Activated T-cell treated with anti-CD3 and anti-CD28 coated beads, Interleukin-2, amount 50 U/mL, for 72 hours (primary cell): Measurements from ENCODE around the gene LIPC. TPM values are rescaled to one million over a fixed set of nuclear protein-coding genes. Genes with fewer than 3 reads are reported as not detected.

Experiments used
- ATAC-seq, 2 donors: fragments of 150-1000 bp; cut with Tn5 transposase; replicated peaks in 1 of 2; 2 replicates each; pipeline ENCODE4 v1.10.0; 2021; ENCODE audit warnings: moderate library complexity in 2 of 2, mild to moderate bottlenecking in 1 of 2
- DNase-seq, 2 donors: peaks; one replicate each; pipeline ENCODE4 v3.0.0; 2021 to 2022; ENCODE audit warnings: mixed read lengths in 1 of 2
- H3K27ac Mint-ChIP-seq: one replicate; pipeline ENCODE4 v1.8.0; 2022; ENCODE audit warnings: mild to moderate bottlenecking, moderate library complexity, mixed read lengths
- H3K27me3 Mint-ChIP-seq: one replicate; pipeline ENCODE4 v1.8.0; 2022; ENCODE audit warnings: low read depth, mixed read lengths
- H3K36me3 Mint-ChIP-seq, 2 donors: one replicate each; pipeline ENCODE4 v1.8.0; 2022; ENCODE audit warnings: mixed read lengths in 2 of 2, mild to moderate bottlenecking in 1 of 2; ENCODE audit not compliant: insufficient read depth in 2 of 2
- H3K4me1 Mint-ChIP-seq: one replicate; pipeline ENCODE4 v1.8.0; 2022; ENCODE audit warnings: low read depth, mixed read lengths
- H3K4me3 Mint-ChIP-seq, 2 donors: one replicate each; pipeline ENCODE4 v1.8.0; 2022; ENCODE audit warnings: mild to moderate bottlenecking in 2 of 2, mixed read lengths in 2 of 2, moderate library complexity in 2 of 2
- H3K9me3 Mint-ChIP-seq, 2 donors: one replicate each; pipeline ENCODE4 v1.8.0; 2022; ENCODE audit warnings: mixed read lengths in 2 of 2
- total RNA-seq, 2 donors: library from RNA; stranded (reverse); gene quantifications; one replicate each; pipeline ENCODE4 v1.2.3, GENCODE V29; 2022

LIPC gene
- total RNA-seq, 2 donors from 2014 or later: 0.93 to 2.2 TPM

DNA sequence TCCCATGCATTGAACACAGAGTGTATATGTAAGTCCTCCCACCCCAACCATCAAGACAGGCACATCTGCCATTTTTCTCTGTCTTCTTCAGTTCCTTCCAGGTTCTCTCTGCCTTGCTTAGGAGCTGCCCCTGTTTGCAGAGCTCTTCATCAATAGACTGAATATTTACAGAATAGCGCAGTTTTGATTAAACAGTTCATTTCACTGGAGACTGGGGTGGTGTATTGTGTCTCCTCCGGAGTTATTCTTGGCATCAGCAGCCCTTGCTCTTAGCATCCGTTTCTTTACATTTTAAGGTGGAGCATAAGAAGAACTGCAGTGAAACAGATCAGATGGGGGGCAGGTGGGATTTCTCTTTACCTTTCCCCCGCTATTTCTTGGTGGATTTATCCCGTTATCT, 87.7 kb downstream of the LIPC start:
- peaks cover 3 to 5% of the 10 kb centered on the region in 2 donors for H3K9me3 Mint-ChIP-seq
- H3K27ac Mint-ChIP-seq: no peak overlapping the region
- H3K4me1 Mint-ChIP-seq: peaks cover 59% of the 10 kb centered on the region
- H3K36me3 Mint-ChIP-seq: peaks cover 3 to 15% of the 10 kb centered on the region in 2 donors
- DNase-seq: no peak
- no peaks in the 10 kb centered on the region for H3K27me3 Mint-ChIP-seq
- no peak for ATAC-seq
- H3K4me3 Mint-ChIP-seq: no peak overlapping the region

DNA sequence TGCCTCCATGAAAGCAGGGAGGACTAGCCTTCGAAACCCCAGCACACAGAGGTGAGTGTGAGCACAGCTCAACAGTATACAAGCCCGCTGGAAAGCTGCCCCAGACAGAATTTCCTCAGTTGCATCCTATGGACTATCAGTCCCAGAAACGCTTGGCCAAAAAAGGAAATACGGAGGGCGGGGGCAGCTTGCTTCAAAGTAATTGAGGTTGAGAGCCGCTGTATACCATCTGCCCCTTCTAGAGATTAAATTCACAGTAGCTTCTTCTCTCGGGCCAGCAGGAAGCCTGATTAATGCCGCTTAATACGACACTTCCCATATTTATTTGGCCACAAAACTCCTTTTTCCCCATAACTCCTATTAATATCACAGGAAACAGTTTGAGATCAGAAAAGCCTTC, 88.7 kb downstream of the LIPC start:
- Mint-ChIP-seq H3K4me3 (no peak overlapping the region), H3K36me3 (peaks cover 3 to 15% of the 10 kb centered on the region in 2 donors), H3K4me1 (peaks cover 52% of the 10 kb centered on the region), H3K9me3 (peaks cover 0 to 5% of the 10 kb centered on the region in 2 donors), H3K27ac (no peak overlapping the region), H3K27me3 (no peaks in the 10 kb centered on the region)
- ATAC-seq (no peak), DNase-seq (no peak)

DNA sequence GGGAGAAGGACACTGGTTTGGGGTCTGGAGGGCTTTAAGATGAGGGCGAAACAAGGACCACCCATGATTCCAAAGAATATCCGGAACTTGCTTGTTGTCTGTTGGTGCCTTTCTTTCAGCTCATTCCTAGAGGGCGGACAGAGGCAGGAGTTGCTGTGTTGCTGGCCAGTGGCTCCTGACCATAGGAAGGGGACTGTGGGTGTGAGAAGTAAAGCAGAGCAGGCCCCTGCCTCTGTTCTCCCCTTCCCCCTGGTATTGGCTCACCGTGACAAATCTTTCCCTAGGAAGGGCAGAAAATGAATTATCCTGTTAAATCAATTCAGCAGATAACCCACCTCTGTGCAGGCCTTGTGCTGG, 89.1 kb downstream of the LIPC start:
- Mint-ChIP-seq H3K27me3 (no peaks in the 10 kb centered on the region), H3K4me1 (peaks cover 47% of the 10 kb centered on the region), H3K36me3 (peaks cover 3 to 13% of the 10 kb centered on the region in 2 donors), H3K4me3 (no peak overlapping the region), H3K9me3 (peaks cover 0 to 5% of the 10 kb centered on the region in 2 donors), H3K27ac (no peak overlapping the region)
- DNase-seq (no peak), ATAC-seq (no peak)

DNA sequence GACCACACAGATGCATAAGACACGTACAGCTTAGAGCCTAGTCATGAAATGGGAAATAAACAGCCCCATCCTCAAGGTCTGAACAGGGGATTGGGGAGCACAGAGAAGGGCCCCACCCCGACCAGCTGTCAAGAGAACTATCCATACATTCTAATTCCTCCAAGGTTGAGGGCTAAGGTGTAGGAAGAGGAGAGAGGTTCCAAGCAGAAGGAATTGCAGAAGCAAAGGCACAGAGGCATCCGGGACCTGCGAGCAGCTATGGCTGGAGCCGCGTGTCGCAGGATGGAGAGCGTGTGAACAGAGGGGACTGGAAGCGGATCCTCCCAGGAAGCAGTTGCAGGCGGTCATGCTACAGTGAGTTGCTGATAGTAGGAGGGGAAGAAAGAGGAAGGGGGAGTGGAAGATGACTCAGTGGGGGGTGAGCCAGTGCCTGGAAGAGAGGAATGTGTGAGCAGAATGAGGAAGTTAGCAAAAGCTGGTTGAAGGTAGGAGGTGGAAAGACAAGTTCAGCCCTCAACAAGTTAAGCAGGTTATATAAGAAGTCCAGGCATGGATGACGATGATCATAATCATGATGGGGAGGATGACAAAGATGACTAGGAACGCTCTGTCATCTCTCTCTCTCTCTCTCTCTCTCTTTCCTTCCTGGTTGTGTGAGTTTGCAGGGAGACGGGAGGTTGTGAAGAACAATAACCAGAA, 89.7 kb downstream of the LIPC start:
- H3K4me1 Mint-ChIP-seq: peaks cover 42% of the 10 kb centered on the region
- no peak overlapping the region for H3K4me3 Mint-ChIP-seq
- H3K36me3 Mint-ChIP-seq: peaks cover 3 to 8% of the 10 kb centered on the region in 2 donors
- no peaks in the 10 kb centered on the region for H3K27me3 Mint-ChIP-seq
- no peak for ATAC-seq
- H3K27ac Mint-ChIP-seq: no peak overlapping the region
- DNase-seq: no peak
- H3K9me3 Mint-ChIP-seq: peaks cover 0 to 3% of the 10 kb centered on the region in 2 donors

DNA sequence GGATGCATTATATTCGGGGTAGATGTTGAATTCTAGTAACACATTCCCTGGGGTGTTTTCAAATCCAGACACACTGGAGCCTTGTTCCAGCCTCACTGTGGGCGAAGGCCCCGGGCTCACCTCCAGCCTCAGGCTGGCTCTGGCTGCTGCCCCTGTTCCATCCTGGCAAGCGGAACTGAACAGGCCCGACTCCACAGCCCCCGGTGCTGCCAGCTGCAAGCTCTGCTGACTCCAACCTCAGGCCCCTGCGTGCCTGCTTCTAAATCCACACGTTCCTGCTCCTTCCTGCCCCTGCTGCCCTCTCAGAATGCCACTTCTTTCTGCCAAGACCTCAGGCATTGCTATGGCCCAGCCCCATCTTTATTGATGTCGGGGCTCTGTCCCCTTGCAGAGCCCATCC, 90.6 kb downstream of the LIPC start:
- peaks cover 32% of the 10 kb centered on the region for H3K4me1 Mint-ChIP-seq

DNA sequence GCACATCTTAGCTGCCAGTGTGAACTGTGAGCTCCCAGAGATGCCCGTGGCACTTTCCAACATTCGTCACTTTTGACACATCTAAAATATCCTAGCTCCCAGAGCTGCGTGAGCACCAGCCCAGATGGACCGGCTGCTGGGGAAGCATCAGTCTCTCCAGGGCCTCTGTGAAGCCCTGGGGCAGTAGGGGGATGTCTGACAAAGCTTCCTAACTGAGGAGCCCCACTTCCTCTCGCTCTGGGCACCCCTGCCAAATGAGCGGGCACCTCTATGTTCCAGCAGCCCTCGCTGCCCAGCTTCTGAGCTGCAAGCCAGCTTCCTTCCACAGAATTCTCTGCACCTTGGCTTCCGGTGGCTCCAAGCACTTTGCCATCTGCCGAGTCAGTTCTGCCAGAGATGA, 91.1 kb downstream of the LIPC start:
- no peaks in the 10 kb centered on the region for H3K36me3 Mint-ChIP-seq

More for the DNA sequence above, 90.6 kb downstream of the LIPC start:
- Mint-ChIP-seq H3K9me3 (no peaks in the 10 kb centered on the region), H3K27ac (no peak overlapping the region), H3K4me3 (no peak overlapping the region), H3K27me3 (no peaks in the 10 kb centered on the region), H3K36me3 (no peaks in the 10 kb centered on the region)
- DNase-seq: no peak
- ATAC-seq: no peak

DNA sequence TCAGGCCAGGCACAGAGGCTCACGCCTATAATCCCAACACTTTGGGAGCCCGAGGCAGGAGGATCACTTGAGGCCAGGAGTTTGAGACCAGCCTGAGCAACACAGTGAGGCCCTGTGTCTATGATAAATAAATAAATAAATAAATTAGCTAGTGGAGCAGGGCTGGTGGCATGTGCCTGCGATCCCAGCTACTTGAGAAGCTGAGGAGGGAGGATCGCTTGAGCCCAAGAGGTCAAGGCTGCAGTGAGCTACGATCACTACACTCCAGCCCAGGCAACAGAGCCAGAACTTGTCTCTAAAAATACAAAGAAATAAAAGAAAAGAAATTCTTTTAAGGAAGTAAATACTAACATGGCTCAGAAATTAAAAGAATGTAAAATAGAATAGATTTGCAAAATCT, 91.8 kb downstream of the LIPC start:
- Mint-ChIP-seq H3K36me3 (no peaks in the 10 kb centered on the region), H3K27me3 (no peaks in the 10 kb centered on the region), H3K4me3 (no peak overlapping the region), H3K9me3 (no peaks in the 10 kb centered on the region), H3K4me1 (peaks cover 20% of the 10 kb centered on the region), H3K27ac (no peak overlapping the region)
- DNase-seq (no peak), ATAC-seq (no peak)

More for the DNA sequence above, 91.1 kb downstream of the LIPC start:
- peaks cover 28% of the 10 kb centered on the region for H3K4me1 Mint-ChIP-seq
- ATAC-seq (no peak), DNase-seq (no peak)
- H3K27me3 Mint-ChIP-seq: no peaks in the 10 kb centered on the region
- no peak overlapping the region for H3K27ac Mint-ChIP-seq
- no peaks in the 10 kb centered on the region for H3K9me3 Mint-ChIP-seq
- H3K4me3 Mint-ChIP-seq: no peak overlapping the region

DNA sequence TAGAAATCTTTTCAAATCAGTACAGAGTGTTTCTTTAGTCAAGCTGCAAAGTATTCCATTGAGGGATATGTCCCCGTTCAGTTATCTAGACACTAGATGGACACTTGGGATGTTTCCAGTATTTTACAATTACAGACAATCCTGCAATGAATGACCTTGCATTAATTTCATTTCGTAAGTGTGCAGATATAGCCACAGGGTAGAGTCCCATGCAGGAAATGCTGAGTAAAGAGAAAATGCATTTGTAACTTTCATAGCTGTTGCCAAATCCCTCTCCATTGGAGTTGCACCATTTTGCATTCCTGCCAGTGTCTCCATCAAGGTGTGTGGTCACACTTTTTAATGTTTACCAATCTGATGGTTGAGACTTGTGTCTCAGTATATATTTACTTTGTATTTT, 92.5 kb downstream of the LIPC start:
- Mint-ChIP-seq H3K4me1 (peaks cover 15% of the 10 kb centered on the region), H3K36me3 (no peaks in the 10 kb centered on the region), H3K4me3 (no peak overlapping the region), H3K27me3 (no peaks in the 10 kb centered on the region), H3K9me3 (no peaks in the 10 kb centered on the region), H3K27ac (no peak overlapping the region)
- DNase-seq: no peak
- no peak for ATAC-seq

DNA sequence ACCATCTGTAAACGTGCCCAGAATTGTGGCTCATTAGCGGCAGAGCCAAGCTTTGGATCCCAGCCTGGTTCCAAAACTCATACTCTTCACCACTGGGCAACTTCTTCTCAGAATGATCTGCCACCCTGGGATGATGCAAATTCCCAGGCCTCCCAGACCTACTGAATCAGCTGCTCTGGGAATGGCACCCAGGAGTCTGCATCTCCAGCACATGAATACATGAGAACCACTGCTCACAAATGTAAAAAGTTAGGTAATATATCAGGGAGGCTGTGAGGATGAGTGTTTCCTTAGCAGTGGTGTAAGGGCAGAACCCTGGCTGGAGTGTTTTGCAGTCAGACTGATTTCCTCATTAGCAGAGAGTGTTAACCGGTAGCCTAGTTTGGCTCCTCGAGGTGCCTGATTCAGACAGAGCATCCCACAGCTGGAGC, 94.2 kb downstream of the LIPC start:
- H3K4me3 Mint-ChIP-seq: no peak overlapping the region
- no peak for DNase-seq
- no peaks in the 10 kb centered on the region for H3K27me3 Mint-ChIP-seq
- ATAC-seq: no peak
- no peak overlapping the region for H3K27ac Mint-ChIP-seq
- no peaks in the 10 kb centered on the region for H3K36me3 Mint-ChIP-seq
- no peaks in the 10 kb centered on the region for H3K4me1 Mint-ChIP-seq
- H3K9me3 Mint-ChIP-seq: no peaks in the 10 kb centered on the region

DNA sequence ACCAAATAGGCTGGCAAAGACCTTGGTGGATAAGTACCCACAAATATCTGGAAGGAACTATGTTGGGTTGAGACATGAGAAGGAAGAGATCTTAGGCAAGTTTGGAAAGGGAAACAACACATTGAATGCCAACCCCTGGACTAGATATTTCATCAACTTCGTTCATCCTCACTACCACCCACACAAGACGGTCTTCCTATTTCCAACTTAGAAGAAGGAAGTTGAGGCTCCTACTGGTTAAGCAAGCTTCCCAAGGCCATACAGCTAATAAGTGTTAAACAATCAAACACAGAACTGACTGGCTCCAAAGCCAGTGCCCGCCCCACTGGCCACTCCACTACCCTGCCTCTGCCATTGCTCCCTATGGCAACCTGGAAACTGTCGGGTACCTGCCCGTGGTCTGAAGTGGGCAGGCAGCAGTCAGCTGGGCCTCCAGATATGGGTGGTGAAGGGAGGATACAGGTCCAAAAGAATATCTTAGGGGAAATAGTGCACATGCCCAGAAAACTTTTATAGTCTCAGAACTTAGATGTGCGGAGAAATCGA, 94.9 kb downstream of the LIPC start:
- no peak overlapping the region for H3K27ac Mint-ChIP-seq
- H3K36me3 Mint-ChIP-seq: no peaks in the 10 kb centered on the region
- H3K4me3 Mint-ChIP-seq: no peak overlapping the region
- H3K4me1 Mint-ChIP-seq: no peaks in the 10 kb centered on the region
- no peak for DNase-seq
- ATAC-seq: no peak
- no peaks in the 10 kb centered on the region for H3K9me3 Mint-ChIP-seq
- H3K27me3 Mint-ChIP-seq: no peaks in the 10 kb centered on the region

DNA sequence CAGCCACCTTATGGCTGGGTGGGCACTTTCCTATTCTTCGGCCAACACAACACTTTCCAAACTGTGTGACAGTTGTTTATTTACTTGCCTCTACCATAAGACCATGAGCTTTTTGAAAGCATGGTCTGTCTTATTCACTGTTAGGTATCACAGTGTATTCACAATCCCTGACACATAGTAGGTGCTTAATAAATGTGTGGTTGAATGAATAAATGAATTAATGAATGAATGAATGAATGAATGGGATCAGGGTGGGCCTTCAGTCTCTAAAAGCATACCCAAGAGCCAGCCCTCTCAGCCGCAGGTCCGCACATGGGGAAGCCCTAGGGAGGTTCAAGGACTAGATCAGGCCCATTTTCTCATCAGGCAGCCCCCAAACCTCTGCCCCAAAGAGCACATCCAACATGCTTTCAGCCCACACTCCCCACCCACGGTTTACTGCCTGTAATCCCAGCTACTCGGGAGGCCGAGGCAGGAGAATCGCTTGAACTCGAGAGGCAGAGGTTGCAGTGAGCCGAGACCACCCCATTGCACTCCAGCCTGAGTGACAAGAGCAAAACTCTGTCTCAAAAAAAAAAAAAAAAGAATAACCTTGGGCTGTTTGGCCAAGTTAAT, 95.9 kb downstream of the LIPC start:
- no peaks in the 10 kb centered on the region for H3K9me3 Mint-ChIP-seq
- H3K36me3 Mint-ChIP-seq: no peaks in the 10 kb centered on the region
- no peaks in the 10 kb centered on the region for H3K4me1 Mint-ChIP-seq
- H3K27ac Mint-ChIP-seq: no peak overlapping the region
- H3K27me3 Mint-ChIP-seq: no peaks in the 10 kb centered on the region
- ATAC-seq (no peak), DNase-seq (no peak)
- H3K4me3 Mint-ChIP-seq: no peak overlapping the region

DNA sequence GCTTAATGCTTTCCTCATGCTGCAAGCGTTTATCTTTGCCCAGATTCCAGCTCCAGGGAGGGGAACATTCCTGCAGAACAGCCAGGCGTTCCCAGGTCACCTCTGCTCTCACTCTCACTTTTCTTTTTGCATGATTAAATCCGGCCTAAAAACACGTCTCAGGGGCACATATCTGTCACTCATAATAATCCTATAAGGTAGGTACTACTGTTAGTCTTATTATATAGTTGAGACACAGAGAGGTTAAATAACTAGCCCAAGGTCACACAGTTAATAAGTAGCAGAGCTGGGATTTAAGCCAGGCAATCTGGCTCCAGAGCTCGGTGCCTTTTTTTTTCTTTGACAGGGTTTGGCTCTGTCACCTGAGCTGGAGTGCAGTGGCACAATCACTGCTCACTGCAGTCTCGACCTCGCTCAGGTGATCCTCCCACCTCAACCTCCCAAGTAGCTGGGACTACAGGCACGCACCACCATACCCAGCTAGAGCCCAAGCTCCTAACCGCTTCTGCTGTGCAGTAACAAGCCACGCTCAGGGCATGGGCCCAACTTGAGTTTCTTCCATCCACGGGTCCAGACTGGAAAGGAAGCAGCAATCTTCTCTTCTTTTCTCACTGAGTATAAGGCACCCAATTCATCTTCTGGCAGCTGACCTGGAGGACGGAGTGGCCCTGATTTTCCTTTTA, 96.5 kb downstream of the LIPC start:
- ATAC-seq: no peak
- Mint-ChIP-seq H3K36me3 (no peaks in the 10 kb centered on the region), H3K4me3 (no peak overlapping the region), H3K27me3 (no peaks in the 10 kb centered on the region), H3K27ac (no peak overlapping the region), H3K4me1 (no peaks in the 10 kb centered on the region), H3K9me3 (no peaks in the 10 kb centered on the region)
- DNase-seq: no peak

DNA sequence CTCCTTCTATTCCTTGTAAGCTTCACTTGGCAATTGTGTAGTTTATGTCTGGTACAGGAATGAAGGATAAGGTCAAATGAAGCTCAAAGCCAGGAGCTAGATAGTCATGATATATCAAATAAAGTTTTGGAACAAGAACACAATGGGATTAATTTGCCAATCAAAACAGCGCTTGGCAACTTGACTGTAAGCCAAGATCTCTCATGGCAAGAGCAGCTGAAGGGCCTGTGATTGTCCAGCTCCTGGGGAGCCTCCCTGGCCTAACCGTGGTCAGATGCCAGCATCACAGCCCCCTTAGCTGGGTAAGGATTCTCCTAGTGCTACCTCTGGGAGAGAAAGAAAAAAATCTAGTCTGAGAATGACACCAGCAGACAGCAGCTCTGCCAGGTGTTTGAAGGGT, 97.2 kb downstream of the LIPC start:
- no peaks in the 10 kb centered on the region for H3K36me3 Mint-ChIP-seq
- H3K9me3 Mint-ChIP-seq: no peaks in the 10 kb centered on the region
- ATAC-seq: no peak
- no peak overlapping the region for H3K4me3 Mint-ChIP-seq
- H3K27me3 Mint-ChIP-seq: no peaks in the 10 kb centered on the region
- H3K27ac Mint-ChIP-seq: no peak overlapping the region
- DNase-seq: no peak
- H3K4me1 Mint-ChIP-seq: no peaks in the 10 kb centered on the region
